Dendritic cell treated with granulocyte-macrophage colony-stimulating factor and Interleukin-4, amounts not matched to agents 40 ng/mL and 50 ng/mL, for 4 days (primary cell): Measurements from ENCODE around the gene CD70.
"Not testable (repeated sequence)": the region's sequence is repeated elsewhere in the genome, so short reads cannot be mapped to it uniquely, and the experiment has no call there.

Experiments used
- H3K27ac Mint-ChIP-seq: one replicate; pipeline ENCODE4 v1.8.0; 2022; ENCODE audit warnings: mild to moderate bottlenecking, mixed read lengths
- H3K27me3 Mint-ChIP-seq: one replicate; pipeline ENCODE4 v1.8.0; 2022; ENCODE audit warnings: mild to moderate bottlenecking, mixed read lengths
- H3K36me3 Mint-ChIP-seq: one replicate; pipeline ENCODE4 v1.8.0; 2022; ENCODE audit warnings: low read depth, mixed read lengths
- H3K4me1 Mint-ChIP-seq: one replicate; pipeline ENCODE4 v1.8.0; 2022; ENCODE audit warnings: low read depth, mixed read lengths
- H3K4me3 Mint-ChIP-seq: one replicate; pipeline ENCODE4 v1.8.0; 2022; ENCODE audit warnings: mild to moderate bottlenecking, moderate library complexity, mixed read lengths
- H3K9me3 Mint-ChIP-seq: one replicate; pipeline ENCODE4 v1.8.0; 2022; ENCODE audit warnings: mixed read lengths
- intact Hi-C: fragments of 100-400 bp; cut with micrococcal nuclease; formaldehyde crosslinking; loops from one replicate; pipeline ENCODE4 v1.15.0; 2022

The CD70 gene

GRCh38 chr19:6606276-6607070 is 15.5 kb upstream of the CD70 start:
- Mint-ChIP-seq H3K4me1 (peaks cover 20% of the 10 kb centered on the region), H3K27me3 (peaks cover 50% of the 10 kb centered on the region)
- H3K9me3 Mint-ChIP-seq, H3K36me3 Mint-ChIP-seq, intact Hi-C loops, H3K4me3 Mint-ChIP-seq, H3K27ac Mint-ChIP-seq: not testable (repeated sequence)

- peaks cover 22% of the 10 kb centered on the region for H3K4me1 Mint-ChIP-seq
These were observed 14.0 kb upstream of the CD70 start for GRCh38 chr19:6604906-6605305.

GRCh38 chr19:6602729-6603114 is 11.8 kb upstream of the CD70 start:
- no peaks in the 10 kb centered on the region for H3K9me3 Mint-ChIP-seq
- intact Hi-C loops, result no loop called here
- H3K27ac Mint-ChIP-seq, result no peak overlapping the region
- peaks cover 28% of the 10 kb centered on the region for H3K4me1 Mint-ChIP-seq
- no peaks in the 10 kb centered on the region for H3K36me3 Mint-ChIP-seq
- H3K27me3 Mint-ChIP-seq, result peaks cover 27% of the 10 kb centered on the region
- no peak overlapping the region for H3K4me3 Mint-ChIP-seq

More at GRCh38 chr19:6604906-6605305, 14.0 kb upstream of the CD70 start:
- H3K36me3 Mint-ChIP-seq, result no peaks in the 10 kb centered on the region
- H3K27ac Mint-ChIP-seq, result no peak overlapping the region
- peaks cover 37% of the 10 kb centered on the region for H3K27me3 Mint-ChIP-seq
- intact Hi-C loops, result no loop called here
- H3K9me3 Mint-ChIP-seq, result no peaks in the 10 kb centered on the region
- H3K4me3 Mint-ChIP-seq, result no peak overlapping the region

- H3K4me3 Mint-ChIP-seq, H3K27ac Mint-ChIP-seq, intact Hi-C loops, H3K36me3 Mint-ChIP-seq, H3K9me3 Mint-ChIP-seq: not testable (repeated sequence)
- peaks cover 28% of the 10 kb centered on the region for H3K4me1 Mint-ChIP-seq
- H3K27me3 Mint-ChIP-seq, result peaks cover 32% of the 10 kb centered on the region
These were observed 10.6 kb upstream of the CD70 start for GRCh38 chr19:6601537-6602052.

- intact Hi-C loops, H3K4me3 Mint-ChIP-seq, H3K9me3 Mint-ChIP-seq, H3K27ac Mint-ChIP-seq, H3K36me3 Mint-ChIP-seq: not testable (repeated sequence)
- Mint-ChIP-seq H3K27me3 (peaks cover 34% of the 10 kb centered on the region), H3K4me1 (peaks cover 28% of the 10 kb centered on the region)
These were observed 10.1 kb upstream of the CD70 start for GRCh38 chr19:6600951-6601536.

GRCh38 chr19:6599866-6600454 is 9.0 kb upstream of the CD70 start:
- peaks cover 28% of the 10 kb centered on the region for H3K4me1 Mint-ChIP-seq
- no peaks in the 10 kb centered on the region for H3K36me3 Mint-ChIP-seq
- H3K9me3 Mint-ChIP-seq, result no peaks in the 10 kb centered on the region
- intact Hi-C loops, result no loop called here
- H3K27me3 Mint-ChIP-seq, result peaks cover 42% of the 10 kb centered on the region
- no peak overlapping the region for H3K27ac Mint-ChIP-seq
- no peak overlapping the region for H3K4me3 Mint-ChIP-seq

GRCh38 chr19:6598254-6598892 is 7.4 kb upstream of the CD70 start:
- H3K27me3 Mint-ChIP-seq, result peaks cover 55% of the 10 kb centered on the region
- H3K27ac Mint-ChIP-seq, H3K9me3 Mint-ChIP-seq, intact Hi-C loops, H3K36me3 Mint-ChIP-seq, H3K4me3 Mint-ChIP-seq: not testable (repeated sequence)
- peaks cover 13% of the 10 kb centered on the region for H3K4me1 Mint-ChIP-seq

GRCh38 chr19:6597471-6598253 is 6.7 kb upstream of the CD70 start:
- H3K36me3 Mint-ChIP-seq, intact Hi-C loops, H3K4me3 Mint-ChIP-seq, H3K27ac Mint-ChIP-seq, H3K9me3 Mint-ChIP-seq: not testable (repeated sequence)
- Mint-ChIP-seq H3K4me1 (peaks cover 12% of the 10 kb centered on the region), H3K27me3 (peaks cover 57% of the 10 kb centered on the region)

GRCh38 chr19:6596621-6597020 is 5.7 kb upstream of the CD70 start:
- H3K4me3 Mint-ChIP-seq, result no peak overlapping the region
- H3K4me1 Mint-ChIP-seq, result peaks cover 9% of the 10 kb centered on the region
- no peaks in the 10 kb centered on the region for H3K9me3 Mint-ChIP-seq
- intact Hi-C loops, result no loop called here
- no peak overlapping the region for H3K27ac Mint-ChIP-seq
- H3K27me3 Mint-ChIP-seq, result peaks cover 62% of the 10 kb centered on the region
- H3K36me3 Mint-ChIP-seq, result no peaks in the 10 kb centered on the region

- Mint-ChIP-seq H3K4me3 (no peak overlapping the region), H3K36me3 (no peaks in the 10 kb centered on the region), H3K4me1 (peaks cover 32% of the 10 kb centered on the region), H3K27ac (no peak overlapping the region), H3K27me3 (peaks cover 86% of the 10 kb centered on the region), H3K9me3 (no peaks in the 10 kb centered on the region)
- intact Hi-C loops, result no loop called here
These were observed 2.9 kb upstream of the CD70 start for GRCh38 chr19:6593651-6594416.

GRCh38 chr19:6590258-6590826 is 608 bp downstream of the CD70 start:
- intact Hi-C loops, result no loop called here
- peak overlapping the region; percentile 56 for H3K4me3 Mint-ChIP-seq
- peaks cover 93% of the 10 kb centered on the region for H3K27me3 Mint-ChIP-seq
- peak overlapping the region; percentile 16 for H3K27ac Mint-ChIP-seq
- no peaks in the 10 kb centered on the region for H3K9me3 Mint-ChIP-seq
- no peaks in the 10 kb centered on the region for H3K36me3 Mint-ChIP-seq
- H3K4me1 Mint-ChIP-seq, result peaks cover 60% of the 10 kb centered on the region

GRCh38 chr19:6589711-6590257 is 1.2 kb downstream of the CD70 start:
- H3K4me1 Mint-ChIP-seq, result peaks cover 61% of the 10 kb centered on the region
- no peak overlapping the region for H3K4me3 Mint-ChIP-seq
- H3K27me3 Mint-ChIP-seq, result peaks cover 92% of the 10 kb centered on the region
- intact Hi-C loops, result loop anchor here (10.0 kb wide), 1 partner anchor 55 kb away; the partner anchor contains the start of gene TNFSF9
- H3K9me3 Mint-ChIP-seq, result no peaks in the 10 kb centered on the region
- no peak overlapping the region for H3K27ac Mint-ChIP-seq
- no peaks in the 10 kb centered on the region for H3K36me3 Mint-ChIP-seq
